Activated CD4-positive, alpha-beta T cell treated with anti-CD3 and anti-CD28 coated beads, Interleukin-2, amount 10 ng/mL, durations not matched to agents 24 days and 14 days (primary cell): Measurements from ENCODE around the gene LPP. TPM values are rescaled to one million over a fixed set of nuclear protein-coding genes. Genes with fewer than 3 reads are reported as not detected.

Experiments
- DNase-seq: peaks from one replicate; pipeline ENCODE4 v3.0.0; 2022
- H3K27ac Mint-ChIP-seq: one replicate; pipeline ENCODE4 v1.8.0; 2022; ENCODE audit warnings: mild to moderate bottlenecking, mixed read lengths
- H3K27me3 Mint-ChIP-seq: one replicate; pipeline ENCODE4 v1.8.0; 2022; ENCODE audit warnings: mixed read lengths
- H3K36me3 Mint-ChIP-seq: one replicate; pipeline ENCODE4 v1.8.0; 2022; ENCODE audit warnings: low read depth, mild to moderate bottlenecking, mixed read lengths
- H3K4me1 Mint-ChIP-seq: one replicate; pipeline ENCODE4 v1.8.0; 2021; ENCODE audit warnings: mixed read lengths
- H3K4me3 Mint-ChIP-seq: one replicate; pipeline ENCODE4 v1.8.0; 2022; ENCODE audit warnings: mild to moderate bottlenecking, moderate library complexity, mixed read lengths
- H3K9me3 Mint-ChIP-seq: one replicate; pipeline ENCODE4 v1.8.0; 2021; ENCODE audit warnings: mixed read lengths
- intact Hi-C: fragments of 100-400 bp; cut with micrococcal nuclease; formaldehyde crosslinking; loops from one replicate; pipeline ENCODE4 v1.15.1; 2023
- total RNA-seq: library from RNA; stranded (reverse); gene quantifications from 2 replicates; pipeline ENCODE4 v1.2.3, GENCODE V29; 2022

Gene LPP
- total RNA-seq, 1 donor from 2014 or later: 41.4 TPM

DNA sequence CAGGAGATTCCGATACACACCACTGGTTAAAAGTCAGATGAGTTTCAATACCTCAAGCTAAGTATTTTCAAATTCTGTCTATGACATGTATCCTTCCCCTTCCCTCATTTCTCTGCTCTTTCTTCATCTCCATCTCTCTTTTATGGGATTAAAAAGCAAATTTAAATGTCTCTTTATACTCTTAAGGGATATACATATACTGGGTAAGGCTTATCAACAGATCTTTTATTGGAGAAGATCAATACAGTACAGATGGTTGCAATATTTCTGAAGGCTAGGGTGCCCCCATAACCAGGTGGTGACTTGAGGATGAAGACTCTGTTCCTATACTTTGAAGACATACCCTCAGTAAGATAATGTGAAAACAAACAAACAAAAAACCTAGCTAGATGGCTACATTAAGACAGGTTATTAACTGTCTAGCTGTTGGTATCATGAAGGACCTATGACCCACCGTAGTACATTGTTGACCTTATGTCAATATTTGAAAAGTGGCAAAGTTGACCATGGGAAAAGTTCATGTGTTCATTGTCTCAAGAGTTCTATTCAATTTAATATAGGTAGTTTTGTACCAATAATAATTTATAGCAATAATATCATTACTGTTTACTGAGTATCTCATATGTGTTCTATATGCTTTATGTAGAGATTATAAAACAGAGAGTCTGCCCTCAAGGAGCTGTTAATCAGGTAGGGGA lies 319.8 kb downstream of the LPP start:
- H3K4me3 Mint-ChIP-seq: no peak overlapping the region
- intact Hi-C loops: no loop called here
- H3K27ac Mint-ChIP-seq: no peak overlapping the region
- no peak for DNase-seq
- H3K9me3 Mint-ChIP-seq: peaks cover 3% of the 10 kb centered on the region
- peaks cover 15% of the 10 kb centered on the region for H3K36me3 Mint-ChIP-seq
- peaks cover 3% of the 10 kb centered on the region for H3K4me1 Mint-ChIP-seq
- H3K27me3 Mint-ChIP-seq: no peaks in the 10 kb centered on the region

DNA sequence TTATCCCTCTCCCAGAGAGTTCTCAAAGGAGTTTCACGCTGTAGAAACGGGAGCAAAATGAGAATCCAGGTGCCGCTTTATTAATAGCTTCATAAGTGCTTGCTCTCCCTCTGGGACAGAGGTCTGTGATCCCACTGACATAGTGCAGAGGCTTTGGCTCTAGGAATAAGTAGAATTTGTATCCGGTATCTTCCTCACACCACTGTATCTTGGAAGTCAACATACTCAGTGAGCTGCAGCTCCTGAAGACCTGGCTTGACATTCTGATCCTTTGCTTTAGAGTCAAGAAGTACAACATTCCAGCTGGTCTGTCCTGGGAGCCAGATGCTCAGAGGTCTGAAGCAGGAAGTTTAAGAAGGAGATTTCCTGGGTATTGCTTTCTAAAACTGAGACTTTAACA lies 323.0 kb downstream of the LPP start:
- Mint-ChIP-seq H3K27me3 (no peaks in the 10 kb centered on the region), H3K9me3 (peaks cover 2% of the 10 kb centered on the region), H3K4me3 (no peak overlapping the region), H3K36me3 (peaks cover 10% of the 10 kb centered on the region), H3K4me1 (peaks cover 3% of the 10 kb centered on the region), H3K27ac (no peak overlapping the region)
- intact Hi-C loops: no loop called here
- DNase-seq: no peak

DNA sequence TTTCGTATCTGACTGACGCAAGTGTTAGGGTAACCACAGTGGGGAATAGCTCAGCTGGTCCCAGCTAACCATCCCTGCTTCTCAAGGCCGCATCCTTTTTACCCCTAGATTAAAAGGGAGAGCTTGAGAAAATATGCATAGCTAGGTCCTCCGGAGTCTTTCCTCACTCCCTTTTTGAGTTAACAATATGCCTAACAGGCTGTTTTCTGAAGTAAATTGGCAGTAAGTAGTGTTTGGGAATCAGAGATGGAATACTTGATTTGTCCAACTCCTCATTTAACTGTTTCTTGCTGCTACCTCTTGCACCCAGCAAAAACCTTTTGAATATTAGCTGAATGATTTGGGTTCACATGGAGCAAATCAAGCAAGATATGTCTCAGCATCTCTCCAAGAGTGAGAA lies 326.1 kb downstream of the LPP start:
- Mint-ChIP-seq H3K36me3 (peaks cover 28% of the 10 kb centered on the region), H3K4me1 (peaks cover 4% of the 10 kb centered on the region), H3K9me3 (peaks cover 11% of the 10 kb centered on the region), H3K27me3 (no peaks in the 10 kb centered on the region), H3K4me3 (no peak overlapping the region), H3K27ac (no peak overlapping the region)
- intact Hi-C loops: no loop called here
- peak; percentile 25 for DNase-seq

DNA sequence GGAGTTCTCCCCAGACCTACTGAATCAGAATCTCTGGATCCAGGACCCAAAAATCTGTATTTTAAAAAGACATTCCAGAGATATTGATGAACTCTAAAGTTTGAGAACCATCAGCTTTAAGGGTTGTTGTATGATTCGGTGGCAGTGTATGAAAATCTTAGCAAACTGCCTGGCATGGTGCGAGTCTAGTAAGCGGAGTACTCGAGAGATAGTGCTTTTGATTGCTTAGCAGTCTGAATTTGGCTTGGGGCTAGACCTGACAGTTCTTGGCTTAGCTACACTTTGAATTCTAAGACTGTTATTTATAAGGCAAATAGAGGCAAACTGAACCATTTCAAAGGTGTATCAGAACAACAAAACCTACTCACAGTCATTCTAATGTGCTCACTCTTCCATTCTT lies 329.0 kb downstream of the LPP start:
- Mint-ChIP-seq H3K27me3 (no peaks in the 10 kb centered on the region), H3K4me3 (no peak overlapping the region), H3K9me3 (peaks cover 16% of the 10 kb centered on the region), H3K27ac (no peak overlapping the region), H3K36me3 (peaks cover 34% of the 10 kb centered on the region), H3K4me1 (peaks cover 3% of the 10 kb centered on the region)
- peak; percentile 20 for DNase-seq
- intact Hi-C loops: no loop called here

DNA sequence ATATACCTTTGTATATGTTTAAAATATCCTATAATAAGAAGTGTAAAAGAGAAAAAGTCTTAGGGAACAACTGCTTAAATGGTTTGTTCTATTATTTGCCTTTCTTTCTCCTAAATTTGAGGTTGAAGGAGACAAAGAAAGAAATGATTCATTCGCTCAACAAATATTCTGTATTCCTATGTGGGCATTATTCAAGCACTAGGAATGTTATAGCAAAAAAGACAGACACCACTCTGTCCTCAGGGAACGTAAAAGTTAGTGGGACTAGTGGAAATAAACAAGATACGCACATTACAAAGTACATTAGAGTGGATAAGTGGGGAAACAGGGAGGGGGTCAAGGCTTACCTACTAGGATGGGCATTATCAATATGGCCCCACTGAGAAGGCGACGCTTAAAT lies 332.2 kb downstream of the LPP start:
- Mint-ChIP-seq H3K4me1 (peaks cover 6% of the 10 kb centered on the region), H3K27ac (no peak overlapping the region), H3K9me3 (peaks cover 20% of the 10 kb centered on the region), H3K36me3 (peaks cover 47% of the 10 kb centered on the region), H3K27me3 (no peaks in the 10 kb centered on the region), H3K4me3 (no peak overlapping the region)
- DNase-seq: peak; percentile 8
- intact Hi-C loops: no loop called here

DNA sequence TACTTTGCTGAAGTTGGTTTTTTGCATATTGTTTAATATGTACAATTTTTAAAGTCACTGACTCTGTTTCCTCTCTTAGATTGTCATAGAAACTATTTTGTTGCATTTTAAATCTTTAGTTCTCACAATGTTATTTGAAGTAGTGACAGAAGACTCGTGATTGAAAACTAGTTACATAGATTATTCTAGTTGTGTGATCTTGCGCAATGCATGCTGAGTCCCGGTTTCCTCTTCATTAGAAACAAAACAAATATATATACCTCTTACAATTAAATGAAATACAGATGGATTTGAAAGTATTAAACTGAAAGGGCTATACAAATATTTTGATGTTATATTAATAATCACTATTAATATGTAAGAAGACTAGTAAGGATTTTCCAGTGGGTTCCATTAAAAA lies 333.0 kb downstream of the LPP start:
- intact Hi-C loops: no loop called here
- Mint-ChIP-seq H3K4me3 (no peak overlapping the region), H3K4me1 (peaks cover 7% of the 10 kb centered on the region), H3K27ac (no peak overlapping the region), H3K27me3 (no peaks in the 10 kb centered on the region), H3K36me3 (peaks cover 44% of the 10 kb centered on the region), H3K9me3 (peaks cover 18% of the 10 kb centered on the region)
- DNase-seq: peak; percentile 3

DNA sequence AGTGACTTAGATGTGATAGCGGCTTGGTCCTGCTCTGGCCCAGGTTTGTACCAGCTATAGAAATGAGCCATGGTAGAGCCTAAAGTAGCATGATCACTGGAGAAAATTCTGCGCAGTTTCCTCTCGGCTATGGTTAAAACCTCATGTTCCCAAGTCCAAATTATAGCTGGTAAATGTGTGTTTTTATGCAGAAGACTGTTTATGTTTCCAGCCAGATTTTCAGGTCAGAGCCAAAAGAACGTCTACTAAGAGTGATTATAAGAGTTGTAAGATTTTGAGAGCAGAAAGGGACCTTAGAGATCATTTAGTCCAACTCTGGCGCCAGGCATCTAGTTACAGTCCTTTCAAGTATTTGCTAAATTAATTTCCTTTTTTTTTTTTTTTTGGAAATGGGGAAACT lies 333.7 kb downstream of the LPP start:
- no peak overlapping the region for H3K4me3 Mint-ChIP-seq
- no peaks in the 10 kb centered on the region for H3K27me3 Mint-ChIP-seq
- H3K4me1 Mint-ChIP-seq: peaks cover 6% of the 10 kb centered on the region
- DNase-seq: no peak
- peaks cover 16% of the 10 kb centered on the region for H3K9me3 Mint-ChIP-seq
- intact Hi-C loops: no loop called here
- H3K27ac Mint-ChIP-seq: no peak overlapping the region
- H3K36me3 Mint-ChIP-seq: peaks cover 44% of the 10 kb centered on the region

DNA sequence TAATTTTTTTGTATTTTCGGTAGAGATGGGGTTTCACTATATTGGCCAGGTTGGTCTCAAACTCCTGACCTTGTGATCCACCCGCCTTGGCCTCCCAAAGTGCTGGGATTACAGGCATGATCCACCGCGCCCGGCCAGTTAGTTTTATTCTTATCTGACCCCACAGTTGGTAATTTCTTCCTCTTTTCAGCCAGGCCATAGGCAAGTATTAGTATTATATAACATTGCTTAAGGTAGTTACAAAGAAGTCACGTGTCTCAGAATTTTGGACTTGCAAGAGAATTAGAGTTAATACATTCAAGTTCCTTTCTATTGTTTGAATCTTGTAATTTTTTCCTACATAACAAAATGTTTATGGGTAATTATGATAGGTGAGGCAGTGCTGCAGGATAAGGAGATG lies 334.8 kb downstream of the LPP start:
- peaks cover 45% of the 10 kb centered on the region for H3K36me3 Mint-ChIP-seq
- no peak overlapping the region for H3K4me3 Mint-ChIP-seq
- intact Hi-C loops: no loop called here
- H3K27me3 Mint-ChIP-seq: no peaks in the 10 kb centered on the region
- H3K27ac Mint-ChIP-seq: no peak overlapping the region
- H3K4me1 Mint-ChIP-seq: peaks cover 6% of the 10 kb centered on the region
- DNase-seq: no peak
- H3K9me3 Mint-ChIP-seq: peaks cover 16% of the 10 kb centered on the region

DNA sequence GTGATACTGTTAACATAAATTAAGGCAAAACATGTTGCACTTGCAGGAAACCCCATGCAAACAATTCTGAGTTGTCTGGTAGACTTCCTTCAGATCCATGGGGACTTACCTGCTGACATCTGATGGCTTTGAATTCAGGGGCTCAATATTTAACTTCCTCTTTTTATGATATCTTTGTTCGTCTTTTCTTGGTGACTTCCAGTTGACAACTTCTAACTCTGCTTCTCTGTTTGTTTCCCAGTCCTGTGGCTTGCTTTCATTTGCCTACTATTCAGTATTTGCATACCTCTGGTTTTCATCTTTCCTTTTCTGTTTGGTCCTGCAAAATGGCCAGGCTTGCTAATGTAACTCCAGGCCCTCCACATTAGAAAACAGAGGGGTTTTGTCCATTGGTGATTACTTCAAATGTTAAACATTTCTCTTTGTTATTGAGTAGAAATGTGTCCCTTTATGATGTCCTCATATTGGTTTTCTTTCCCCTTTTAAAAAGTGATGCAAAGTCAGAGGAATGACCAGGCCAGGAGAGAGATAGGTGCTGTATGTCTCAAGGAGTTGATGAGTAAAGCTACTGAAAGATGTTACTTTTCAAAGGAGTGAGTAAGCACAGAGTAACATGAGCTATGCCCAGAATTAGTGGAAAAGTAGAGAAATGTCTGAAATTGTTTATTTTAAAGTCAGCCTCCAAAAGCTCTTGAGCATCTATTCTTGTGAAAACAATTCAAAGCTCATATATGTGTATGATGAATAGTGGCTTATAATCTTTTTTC lies 335.9 kb downstream of the LPP start:
- Mint-ChIP-seq H3K4me3 (no peak overlapping the region), H3K4me1 (peaks cover 6% of the 10 kb centered on the region), H3K36me3 (peaks cover 36% of the 10 kb centered on the region), H3K9me3 (peaks cover 9% of the 10 kb centered on the region), H3K27me3 (no peaks in the 10 kb centered on the region), H3K27ac (no peak overlapping the region)
- DNase-seq: no peak
- intact Hi-C loops: no loop called here

DNA sequence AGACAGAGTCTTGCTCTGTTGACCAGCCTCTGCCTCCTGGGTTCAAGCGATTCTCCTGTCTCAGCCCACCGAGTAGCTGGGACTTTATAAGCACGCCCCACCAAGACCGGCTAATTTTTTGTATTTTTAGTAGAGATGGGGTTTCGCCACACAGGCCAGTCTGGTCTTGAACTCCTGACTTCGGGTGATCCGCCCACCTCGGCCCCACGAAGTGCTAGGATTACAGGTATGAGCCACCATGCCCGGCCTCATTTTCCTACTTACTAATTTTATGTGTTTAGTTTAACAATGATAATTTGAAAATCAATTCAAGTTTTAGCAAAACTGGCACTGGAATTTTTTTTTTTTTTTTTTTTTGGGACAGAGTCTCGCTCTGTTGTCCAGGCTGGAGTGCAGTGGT lies 336.5 kb downstream of the LPP start:
- DNase-seq: no peak
- no peak overlapping the region for H3K4me3 Mint-ChIP-seq
- H3K27me3 Mint-ChIP-seq: no peaks in the 10 kb centered on the region
- H3K4me1 Mint-ChIP-seq: peaks cover 6% of the 10 kb centered on the region
- peaks cover 30% of the 10 kb centered on the region for H3K36me3 Mint-ChIP-seq
- no peak overlapping the region for H3K27ac Mint-ChIP-seq
- intact Hi-C loops: no loop called here
- H3K9me3 Mint-ChIP-seq: peaks cover 9% of the 10 kb centered on the region

DNA sequence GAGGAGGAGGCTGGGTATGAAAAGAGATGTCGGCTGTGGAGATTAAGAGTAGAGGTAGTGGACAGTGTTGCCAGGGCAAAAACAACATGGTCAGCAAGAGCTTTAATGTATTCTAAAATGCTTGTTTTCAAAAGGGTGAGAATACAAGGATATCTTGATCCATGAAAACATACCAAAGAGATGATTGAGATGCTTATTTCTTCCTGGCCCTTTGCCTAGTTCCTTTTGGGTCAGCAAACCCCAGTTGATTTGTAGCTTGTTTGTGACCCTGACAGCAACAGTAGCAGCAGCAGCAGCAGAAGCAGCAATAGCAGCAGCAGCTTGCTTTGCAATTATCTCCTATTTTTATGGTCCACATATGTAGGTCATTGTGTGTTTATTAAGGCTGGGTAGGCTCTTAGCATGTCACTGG lies 337.3 kb downstream of the LPP start:
- Mint-ChIP-seq H3K4me3 (no peak overlapping the region), H3K27me3 (no peaks in the 10 kb centered on the region), H3K4me1 (peaks cover 6% of the 10 kb centered on the region), H3K27ac (no peak overlapping the region), H3K9me3 (peaks cover 7% of the 10 kb centered on the region), H3K36me3 (peaks cover 29% of the 10 kb centered on the region)
- intact Hi-C loops: no loop called here
- DNase-seq: no peak

DNA sequence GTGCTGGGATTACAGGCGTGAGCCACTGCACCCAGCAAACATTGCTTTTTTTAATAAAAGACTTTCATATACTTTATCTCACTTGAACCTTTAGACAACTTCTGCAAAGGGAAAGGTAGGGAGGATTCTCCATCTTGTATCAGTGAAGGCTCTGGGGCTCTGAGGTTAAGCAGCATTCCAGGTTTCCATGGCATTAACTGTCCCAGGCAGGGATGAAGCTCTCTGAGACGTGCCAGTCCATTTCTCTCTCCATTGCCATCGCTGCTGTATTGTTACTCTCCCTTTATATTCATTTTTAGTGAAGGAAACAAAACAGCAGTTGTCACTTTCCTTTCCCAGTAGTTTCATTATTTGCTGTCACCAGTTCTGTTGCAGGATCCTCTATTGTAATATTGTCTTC lies 342.4 kb downstream of the LPP start:
- Mint-ChIP-seq H3K27me3 (no peaks in the 10 kb centered on the region), H3K4me3 (no peak overlapping the region), H3K36me3 (peaks cover 16% of the 10 kb centered on the region), H3K27ac (no peak overlapping the region), H3K4me1 (peaks cover 2% of the 10 kb centered on the region), H3K9me3 (peaks cover 6% of the 10 kb centered on the region)
- DNase-seq: no peak
- intact Hi-C loops: no loop called here

DNA sequence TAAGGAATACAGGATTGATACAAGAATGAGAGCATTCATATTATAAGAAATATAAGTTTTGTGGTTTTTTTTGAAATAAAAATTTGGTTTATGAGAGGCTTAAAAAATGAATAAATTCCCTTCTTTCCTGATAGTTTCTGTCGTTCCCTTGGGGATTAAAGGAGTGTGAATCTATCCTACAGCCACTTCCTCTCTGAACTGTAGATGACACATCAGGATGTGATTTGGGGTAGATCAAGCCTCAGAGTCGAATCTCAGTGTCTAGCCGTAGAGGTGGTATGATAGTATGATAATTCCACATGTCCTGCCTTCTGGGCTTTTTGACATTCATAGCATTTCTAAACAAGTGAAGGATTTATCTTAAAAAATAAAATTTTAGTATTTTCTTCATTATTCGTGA lies 343.1 kb downstream of the LPP start:
- DNase-seq: no peak
- H3K4me3 Mint-ChIP-seq: no peak overlapping the region
- no peak overlapping the region for H3K27ac Mint-ChIP-seq
- intact Hi-C loops: no loop called here
- peaks cover 17% of the 10 kb centered on the region for H3K36me3 Mint-ChIP-seq
- peaks cover 8% of the 10 kb centered on the region for H3K9me3 Mint-ChIP-seq
- no peaks in the 10 kb centered on the region for H3K27me3 Mint-ChIP-seq
- no peaks in the 10 kb centered on the region for H3K4me1 Mint-ChIP-seq

DNA sequence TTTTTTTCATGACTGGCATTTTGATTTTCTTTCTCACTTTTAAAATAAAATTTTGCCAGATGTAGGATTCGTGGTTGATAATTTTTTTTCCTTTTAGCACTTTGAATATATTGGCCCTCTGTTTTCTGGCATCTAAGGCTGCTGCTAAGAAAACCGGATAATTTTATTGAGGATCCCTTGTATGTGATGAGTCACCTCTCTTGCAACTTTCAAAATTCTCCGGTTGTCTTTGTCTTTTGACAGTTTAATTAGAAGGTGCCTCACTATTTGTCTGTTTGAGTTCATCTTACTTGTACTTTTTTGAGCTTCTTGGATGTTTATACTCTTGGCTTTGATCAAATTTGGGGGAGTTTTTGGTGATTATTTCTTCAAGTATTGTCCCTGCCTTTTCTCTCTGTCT lies 349.7 kb downstream of the LPP start:
- no peak overlapping the region for H3K27ac Mint-ChIP-seq
- H3K36me3 Mint-ChIP-seq: peaks cover 38% of the 10 kb centered on the region
- intact Hi-C loops: no loop called here
- peaks cover 8% of the 10 kb centered on the region for H3K4me1 Mint-ChIP-seq
- no peak for DNase-seq
- H3K4me3 Mint-ChIP-seq: no peak overlapping the region
- no peaks in the 10 kb centered on the region for H3K27me3 Mint-ChIP-seq
- H3K9me3 Mint-ChIP-seq: peaks cover 32% of the 10 kb centered on the region
